ENCODE data around the gene ZFAND3.
"Not testable (repeated sequence)": the region's sequence is repeated elsewhere in the genome, so short reads cannot be mapped to it uniquely, and the experiment has no call there.

ZFAND3 gene

GRCh38 chr6:38095054-38095453, 275.5 kb downstream of the ZFAND3 start:
- DNase-seq: no peak

- DNase-seq: no peak
Observed at GRCh38 chr6:38099221-38099620, 279.7 kb downstream of the ZFAND3 start.

GRCh38 chr6:38100380-38100779, 280.9 kb downstream of the ZFAND3 start:
- DNase-seq: no peak

GRCh38 chr6:38103921-38104320, 284.4 kb downstream of the ZFAND3 start:
- DNase-seq: no peak

GRCh38 chr6:38105066-38105465, 285.5 kb downstream of the ZFAND3 start:
- DNase-seq: no peak

GRCh38 chr6:38107073-38107472, 287.5 kb downstream of the ZFAND3 start:
- DNase-seq: no peak

GRCh38 chr6:38110481-38110971, 291.0 kb downstream of the ZFAND3 start:
- DNase-seq: no peak

GRCh38 chr6:38112181-38112580, 292.7 kb downstream of the ZFAND3 start:
- DNase-seq: no peak

- no peak for DNase-seq
Observed at GRCh38 chr6:38113825-38114576, 294.5 kb downstream of the ZFAND3 start.

- DNase-seq: no peak
Observed at GRCh38 chr6:38114976-38115625, 295.6 kb downstream of the ZFAND3 start.

- no peak for DNase-seq
Observed at GRCh38 chr6:38115626-38116008, 296.1 kb downstream of the ZFAND3 start.

GRCh38 chr6:38116248-38116647, 296.7 kb downstream of the ZFAND3 start:
- DNase-seq: no peak

- no peak for DNase-seq
Observed at GRCh38 chr6:38117281-38117680, 297.8 kb downstream of the ZFAND3 start.

GRCh38 chr6:38118791-38119365, 299.4 kb downstream of the ZFAND3 start:
- DNase-seq: no peak

GRCh38 chr6:38119516-38119915, 300.0 kb downstream of the ZFAND3 start:
- DNase-seq: no peak

- not testable (repeated sequence) for DNase-seq
Observed at GRCh38 chr6:38124224-38124926, 304.8 kb downstream of the ZFAND3 start.

- DNase-seq: no peak
Observed at GRCh38 chr6:38127284-38127683, 307.8 kb downstream of the ZFAND3 start.

- DNase-seq: no peak
Observed at GRCh38 chr6:38131527-38131965, 312.0 kb downstream of the ZFAND3 start.

- DNase-seq: no peak
Observed at GRCh38 chr6:38133932-38134703, 314.6 kb downstream of the ZFAND3 start.

- DNase-seq: no peak
Observed at GRCh38 chr6:38134704-38135088, 315.2 kb downstream of the ZFAND3 start.

- no peak for DNase-seq
Observed at GRCh38 chr6:38136547-38136946, 317.0 kb downstream of the ZFAND3 start.

GRCh38 chr6:38137608-38138265, 318.2 kb downstream of the ZFAND3 start:
- DNase-seq: no peak
